Middle frontal gyrus (tissue), 1 donor: ENCODE results near the gene RAD9A.

Experiments
- DNase-seq: peaks from one replicate; pipeline ENCODE4 v3.0.0-alpha.2; 2015; ENCODE audit warnings: low spot score; ENCODE audit errors: extremely low spot score

Gene RAD9A

DNA sequence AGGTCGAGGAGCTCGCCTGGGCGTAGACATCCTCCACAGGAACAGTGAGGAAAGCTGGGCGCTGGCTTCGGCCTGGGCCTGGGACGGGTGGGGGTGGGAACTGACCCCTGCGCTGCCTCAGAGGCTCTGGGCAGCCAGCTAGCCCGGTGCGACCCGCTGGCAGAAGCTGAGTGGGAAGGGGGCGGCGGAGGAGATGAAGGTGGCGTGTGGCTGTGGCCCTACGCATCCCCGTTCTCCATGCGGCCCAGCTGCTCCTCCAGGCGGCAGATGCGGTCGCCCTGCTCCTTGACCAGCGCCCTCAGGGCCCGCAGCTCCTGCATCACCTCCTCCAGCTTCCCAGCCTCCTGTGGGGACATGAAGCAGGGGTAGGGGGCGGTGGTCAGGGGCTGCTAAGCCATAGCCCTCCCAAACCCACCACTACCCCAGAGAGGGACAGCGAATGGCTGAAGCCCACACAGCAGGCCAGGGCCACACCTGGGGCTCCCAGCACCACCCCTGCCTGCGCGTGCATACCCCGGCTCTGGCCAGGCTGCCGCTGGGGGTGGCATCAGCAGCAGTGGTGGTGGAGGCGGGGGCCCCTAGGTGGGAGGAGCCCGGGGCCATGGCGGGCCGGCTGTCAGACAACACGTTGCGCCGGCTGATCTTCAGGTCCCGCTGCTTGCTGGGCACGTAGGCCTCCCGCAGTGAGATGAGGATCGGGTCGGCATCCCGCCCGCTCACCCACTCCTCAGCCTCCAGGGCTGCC is 46.5 kb downstream of the RAD9A start:
- no peak for DNase-seq

DNA sequence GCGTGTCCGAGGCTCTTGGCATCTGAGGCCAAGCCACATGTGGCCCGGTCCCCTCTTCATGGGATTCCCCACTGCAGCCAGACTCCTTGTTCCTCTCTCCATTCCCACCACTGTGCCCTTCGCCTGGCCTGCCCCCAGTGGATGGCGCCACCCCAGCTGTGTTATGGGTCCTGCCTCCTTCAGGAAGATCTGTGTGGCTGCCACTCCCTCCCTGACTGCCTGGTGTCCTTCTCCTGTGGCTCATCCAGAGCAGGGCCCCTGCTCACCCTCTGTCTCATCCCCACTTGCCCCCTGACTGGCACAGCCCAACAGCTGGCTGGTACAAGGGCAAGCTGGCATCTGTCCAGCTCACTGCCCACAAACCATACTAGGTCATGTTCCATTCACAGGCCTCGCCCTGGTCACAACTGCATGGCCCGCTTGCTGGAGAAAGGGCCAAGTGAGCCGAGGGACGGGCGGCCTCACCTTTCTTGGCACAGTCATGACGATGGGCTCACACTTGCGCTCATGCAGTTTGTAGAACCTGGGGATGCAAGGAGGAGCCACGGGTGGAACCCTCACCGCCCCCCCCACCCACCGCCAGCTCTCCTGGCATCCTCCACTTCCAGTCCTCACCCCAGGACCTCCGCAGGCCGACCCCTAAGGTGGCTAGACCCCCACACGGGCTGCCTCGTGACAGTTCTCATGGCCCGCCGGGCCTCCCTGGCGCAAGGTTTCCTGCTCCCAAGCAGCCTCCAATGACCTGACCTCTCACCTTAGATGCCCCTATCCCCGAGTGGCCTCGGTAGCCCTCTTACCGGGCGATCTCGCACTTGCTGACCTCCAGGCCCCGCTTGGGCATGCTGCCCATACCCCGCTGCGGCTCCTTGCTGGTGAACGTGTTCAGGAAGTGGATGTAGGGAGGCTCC is 47.8 kb downstream of the RAD9A start:
- no peak for DNase-seq

DNA sequence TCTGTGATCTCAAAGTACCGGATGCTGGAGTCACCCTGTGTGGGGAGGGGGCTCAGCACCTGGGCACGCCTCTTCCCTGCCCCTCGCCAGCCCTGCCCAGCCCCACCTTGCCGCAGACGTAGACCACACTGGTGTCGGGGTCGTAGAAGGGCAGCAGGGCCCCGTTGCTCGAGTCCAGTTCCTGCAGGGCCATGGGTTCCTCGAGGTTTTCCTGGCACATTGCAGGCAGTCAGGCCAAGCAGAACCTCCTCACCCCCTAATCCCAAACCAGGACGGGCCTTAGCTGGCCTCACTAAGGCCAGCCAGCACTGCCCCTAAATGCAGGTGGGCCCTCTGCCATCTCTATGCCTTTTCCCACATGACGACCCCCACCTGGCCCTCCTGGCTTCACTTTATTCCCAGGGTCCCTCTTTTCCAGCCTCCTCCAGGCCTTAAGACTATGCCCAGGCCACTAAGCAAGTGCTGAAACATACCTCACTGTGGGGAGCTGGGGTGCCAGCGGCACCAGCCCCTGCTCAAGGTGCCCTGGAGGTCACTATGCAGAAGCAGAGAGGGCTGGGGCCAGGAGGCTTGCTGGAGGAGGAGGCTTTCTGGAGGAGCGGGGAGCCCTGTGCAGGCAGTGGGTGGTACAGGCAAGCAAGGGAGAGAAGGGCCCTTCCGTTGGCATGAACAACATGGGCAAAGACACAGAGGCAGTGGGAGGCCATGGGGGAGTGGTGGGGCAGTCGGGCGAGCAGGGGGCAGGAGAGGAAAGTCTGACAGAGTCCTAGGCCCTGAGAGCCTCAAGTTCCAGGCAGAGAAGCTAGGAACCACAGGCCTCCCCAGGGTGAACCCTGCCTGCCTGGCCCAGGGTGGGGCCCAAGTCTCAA is 48.7 kb downstream of the RAD9A start:
- no peak for DNase-seq

DNA sequence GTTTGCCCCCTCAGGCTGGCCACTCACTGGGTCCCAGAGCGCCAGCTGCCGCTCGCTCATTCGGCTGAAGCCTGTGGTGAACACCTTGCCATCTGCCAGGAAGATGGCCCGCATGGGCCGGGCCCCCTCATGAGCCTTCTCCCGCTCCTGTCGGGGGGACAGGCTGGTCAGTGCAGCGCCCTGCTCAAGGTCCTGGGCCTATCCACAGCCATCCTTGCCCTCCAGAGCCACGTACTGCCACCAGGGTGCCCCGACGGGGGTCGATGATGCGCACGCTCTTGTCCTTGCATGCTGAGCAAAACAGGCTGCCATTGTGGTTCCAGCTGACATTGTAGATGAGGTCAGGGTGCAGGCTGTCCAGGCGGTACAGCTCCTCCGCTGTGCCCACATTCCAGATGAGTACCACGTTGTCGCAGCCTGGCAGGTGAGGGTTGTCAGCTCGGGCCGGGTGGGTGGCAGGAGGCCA is 49.3 kb downstream of the RAD9A start:
- no peak for DNase-seq

DNA sequence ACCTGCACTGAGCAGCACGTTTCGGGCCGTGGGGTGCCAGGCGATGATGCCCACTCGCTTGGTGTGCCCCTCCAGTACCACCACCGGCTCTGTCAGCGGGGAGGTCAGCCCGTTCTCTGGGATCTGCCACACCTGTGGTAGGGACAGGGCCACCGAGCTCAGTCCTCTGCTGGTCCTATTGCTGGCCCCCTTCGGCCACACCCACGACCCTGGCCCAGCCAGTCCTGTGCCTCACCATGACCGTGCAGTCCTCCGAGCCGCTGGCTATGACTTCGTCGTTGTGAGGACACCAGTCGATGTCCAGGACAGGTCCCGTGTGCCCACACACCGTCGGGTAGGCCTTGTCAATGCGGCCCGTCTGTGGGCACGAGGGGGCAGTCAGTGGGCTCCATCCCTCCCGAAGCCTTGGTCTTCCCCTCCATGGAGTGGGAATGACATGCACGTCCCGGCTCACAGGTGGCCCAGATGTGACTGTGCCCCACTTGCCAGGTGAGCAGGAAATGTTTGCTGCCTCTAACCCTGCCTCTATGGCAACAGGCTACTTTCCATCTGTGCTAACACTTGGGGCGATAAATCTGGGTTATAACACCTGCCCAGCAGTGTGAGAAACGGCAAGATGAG is 50.1 kb downstream of the RAD9A start:
- no peak for DNase-seq

DNA sequence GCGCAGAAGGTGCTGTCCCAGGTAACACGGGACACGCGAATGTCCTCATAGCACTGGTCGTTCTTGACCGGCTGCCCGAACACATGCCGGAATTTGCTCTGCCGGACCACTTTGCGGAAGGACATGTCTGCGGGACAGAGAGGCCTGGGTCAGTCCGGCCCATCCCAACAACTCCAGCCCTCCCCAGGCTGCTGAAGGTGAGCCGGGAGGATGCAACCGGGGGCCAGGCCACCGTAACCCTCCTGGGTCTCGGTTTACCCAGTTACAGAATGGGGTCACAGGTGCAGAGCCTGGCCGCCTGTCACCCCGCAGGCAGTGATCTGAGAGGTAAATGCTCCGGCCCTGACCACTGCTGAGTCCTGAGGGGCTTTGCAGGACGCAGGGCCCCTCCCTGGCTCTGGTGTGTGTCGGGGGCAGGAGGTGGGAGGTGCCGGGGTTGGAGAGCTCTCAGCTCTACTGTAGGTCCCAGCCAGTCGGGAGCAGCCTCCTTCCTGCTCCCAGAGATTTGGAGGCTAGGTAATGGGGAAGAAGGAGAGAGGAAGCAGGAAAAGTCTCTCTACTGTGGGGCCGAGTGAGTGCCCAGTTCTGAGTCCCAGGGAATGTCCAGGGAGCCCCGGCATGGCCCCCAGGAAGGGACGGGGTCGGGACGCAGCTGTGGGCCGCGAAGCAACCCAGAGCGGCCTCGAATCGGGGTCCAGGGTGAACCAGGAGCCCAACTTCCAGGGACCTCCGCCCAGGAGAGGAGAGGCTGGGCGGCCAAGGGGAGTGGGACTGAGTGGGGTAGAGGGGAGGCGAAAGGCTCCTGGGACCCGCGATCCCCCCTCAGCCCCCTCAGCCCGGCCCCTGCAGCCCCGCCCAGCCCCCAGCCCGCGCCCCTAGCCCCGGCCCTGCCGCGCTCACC is 51.0 kb downstream of the RAD9A start:
- DNase-seq: no peak

DNA sequence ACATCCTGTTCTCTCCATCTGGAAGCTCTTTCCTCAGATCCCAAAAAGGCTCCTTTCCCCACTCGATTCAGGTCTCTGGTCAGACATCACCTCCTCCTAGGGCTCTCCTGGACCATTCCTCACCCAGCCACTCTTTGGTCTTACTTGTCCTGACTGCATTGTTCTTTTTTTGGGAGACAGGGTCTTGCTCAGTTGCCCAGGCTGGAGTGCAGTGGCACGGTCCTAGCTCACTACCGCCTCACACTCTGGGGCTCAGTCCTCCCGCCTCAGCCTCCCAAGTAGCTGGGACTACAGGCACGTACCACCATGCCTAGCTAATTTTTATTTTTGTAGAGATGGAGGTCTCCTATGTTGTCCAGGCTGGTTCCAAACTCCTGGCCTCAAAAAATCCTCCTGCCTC is 53.7 kb downstream of the RAD9A start:
- no peak for DNase-seq
